Fibroblast of lung (primary cell): Measurements from ENCODE around the gene FAM181A. TPM values are rescaled to one million over a fixed set of nuclear protein-coding genes. Genes with fewer than 3 reads are reported as not detected.

Experiments used
- DNase-seq, 2 donors: peaks; one replicate each; pipeline versions ENCODE4 v3.0.0 to v3.0.0-alpha.2; 2010; ENCODE audit warnings: low read depth in 2 of 2
- H2AFZ ChIP-seq: 2 replicates; pipeline ENCODE4 v1.5.1; 2012; ENCODE audit warnings: low read length, control low read depth, inconsistent platforms
- H3K27ac ChIP-seq: 2 replicates; pipeline ENCODE4 v1.5.1; 2011; ENCODE audit warnings: low read length, control low read depth; ENCODE audit not compliant: insufficient read depth
- H3K27me3 ChIP-seq: 2 replicates; pipeline ENCODE4 v1.5.1; 2011; ENCODE audit warnings: mild to moderate bottlenecking, low read length; ENCODE audit not compliant: control insufficient read depth, insufficient read depth
- H3K36me3 ChIP-seq: 2 replicates; pipeline ENCODE4 v1.5.1; 2011; ENCODE audit warnings: low read length; ENCODE audit not compliant: control insufficient read depth, insufficient read depth
- H3K4me1 ChIP-seq: 2 replicates; pipeline ENCODE4 v1.5.1; 2011; ENCODE audit warnings: low read length; ENCODE audit not compliant: control insufficient read depth, insufficient read depth; ENCODE audit errors: extremely low read depth
- H3K4me2 ChIP-seq: 2 replicates; pipeline ENCODE4 v1.5.1; 2011; ENCODE audit warnings: low read length, control low read depth; ENCODE audit not compliant: insufficient read depth; ENCODE audit errors: extremely low read depth
- H3K4me3 ChIP-seq, 4 experiments: fragments of 200-600 bp in 1 of 4; sonication (generic) in 1 of 4; replicated peaks in 1 of 4; 2 replicates each; pipeline ENCODE4 v1.5.1; 2011 to 2016; ENCODE audit warnings: low read length in 4 of 4, low read depth in 3 of 4, mild to moderate bottlenecking in 3 of 4, control low read depth in 2 of 4, inconsistent platforms in 1 of 4, mixed read lengths in 1 of 4; ENCODE audit not compliant: insufficient read depth in 1 of 4; ENCODE audit errors: control extremely low read depth in 1 of 4
- H3K79me2 ChIP-seq: 2 replicates; pipeline ENCODE4 v1.5.1; 2012; ENCODE audit warnings: mild to moderate bottlenecking, low read length, inconsistent platforms; ENCODE audit not compliant: control insufficient read depth, insufficient read depth
- H3K9ac ChIP-seq: 2 replicates; pipeline ENCODE4 v1.5.1; 2011; ENCODE audit warnings: mild to moderate bottlenecking, low read length, control low read depth; ENCODE audit not compliant: insufficient read depth
- H3K9me3 ChIP-seq: 2 replicates; pipeline ENCODE4 v1.5.1; 2012; ENCODE audit warnings: low read depth, low read length; ENCODE audit not compliant: control insufficient read depth, insufficient read depth
- H4K20me1 ChIP-seq: 2 replicates; pipeline ENCODE4 v1.5.1; 2011; ENCODE audit warnings: low read length; ENCODE audit not compliant: control insufficient read depth, insufficient read depth; ENCODE audit errors: extremely low read depth
- CTCF ChIP-seq, 2 donors: IDR thresholded peaks in 1 of 2; conservative IDR thresholded peaks in 1 of 2; 1 replicate in 1 of 2; 2 replicates in 1 of 2; pipeline ENCODE4 v1.5.1; 2011 to 2012; ENCODE audit warnings: low read length in 2 of 2, control low read depth in 1 of 2, inconsistent platforms in 1 of 2, low read depth in 1 of 2, mild to moderate bottlenecking in 1 of 2
- EZH2 ChIP-seq: IDR thresholded peaks from 2 replicates; pipeline ENCODE4 v1.5.1; 2012; ENCODE audit warnings: low read length, control low read depth, mild to moderate bottlenecking; ENCODE audit errors: missing control alignments
- polyA plus RNA-seq, 2 donors: library from polyadenylated mRNA; depleted of rRNA in 1 of 2; stranded (reverse) in 1 of 2; unstranded in 1 of 2; fragments of >200 nt; gene quantifications; 2 replicates each; pipeline ENCODE4 v1.2.1, GENCODE V29; 2011 to 2012; ENCODE audit warnings: missing spikeins in 1 of 2
- total RNA-seq: library from RNA; depleted of rRNA; stranded (reverse); fragments of >200 nt; gene quantifications from 2 replicates; pipeline ENCODE4 v1.2.1, GENCODE V29; 2014

Gene FAM181A
- total and polyA plus RNA-seq, 2 donors (not counting 1 experiment from before 2014, with no cell fraction given): not detected

- no peak overlapping the region for H3K4me2 ChIP-seq
These were observed 47.7 kb downstream of the FAM181A start for GRCh38 chr14:93974833-93975232.

GRCh38 chr14:93975791-93976476 is 48.8 kb downstream of the FAM181A start:
- no peaks in the 10 kb centered on the region for H3K9me3 ChIP-seq
- H3K4me2 ChIP-seq: peak overlapping the region; percentile 46
- H3K36me3 ChIP-seq: no peaks in the 10 kb centered on the region
- H2AFZ ChIP-seq: no peak overlapping the region
- H3K79me2 ChIP-seq: no peaks in the 10 kb centered on the region
- no peaks in the 10 kb centered on the region for H3K27me3 ChIP-seq
- TF ChIP-seq EZH2 (no peak), CTCF (conservative IDR thresholded peaks at IDR 0.05 in 1 of 2, IDR thresholded peaks at IDR 0.05 in 1 of 2; ENCODE audit: low read depth in 1 of 2, low read length in 2 of 2) (no peak)
- H3K4me1 ChIP-seq: no peaks in the 10 kb centered on the region
- peak overlapping the region in 1 of 4 experiments; percentile 38 for H3K4me3 ChIP-seq
- no peak overlapping the region for H3K9ac ChIP-seq
- H4K20me1 ChIP-seq: no peaks in the 10 kb centered on the region
- no peak overlapping the region for H3K27ac ChIP-seq
- no peak for DNase-seq

More at GRCh38 chr14:93974833-93975232, 47.7 kb downstream of the FAM181A start:
- H3K9ac ChIP-seq: no peak overlapping the region
- no peaks in the 10 kb centered on the region for H3K27me3 ChIP-seq
- no peak for DNase-seq
- H3K27ac ChIP-seq: no peak overlapping the region
- no peaks in the 10 kb centered on the region for H4K20me1 ChIP-seq
- no peaks in the 10 kb centered on the region for H3K9me3 ChIP-seq
- no peaks in the 10 kb centered on the region for H3K79me2 ChIP-seq
- no peaks in the 10 kb centered on the region for H3K4me1 ChIP-seq
- H3K4me3 ChIP-seq: no peak overlapping the region
- TF ChIP-seq EZH2: no peak
- TF ChIP-seq CTCF (conservative IDR thresholded peaks at IDR 0.05 in 1 of 2, IDR thresholded peaks at IDR 0.05 in 1 of 2; ENCODE audit: low read depth in 1 of 2, low read length in 2 of 2): no peak
- H2AFZ ChIP-seq: no peak overlapping the region
- no peaks in the 10 kb centered on the region for H3K36me3 ChIP-seq

- peak within 1 kb of the TSS; percentile 6 for H2AFZ ChIP-seq
- H3K4me3 ChIP-seq: peak within 1 kb of the TSS in 1 of 4 experiments; percentile 38
- no peak within 1 kb of the TSS for H3K9ac ChIP-seq
- no peaks in the 10 kb centered on the region for H3K79me2 ChIP-seq
- peak within 1 kb of the TSS; percentile 46 for H3K4me2 ChIP-seq
- no peaks in the 10 kb centered on the region for H3K36me3 ChIP-seq
- peak in 1 of 2 donors; percentile 11 for DNase-seq
- H3K9me3 ChIP-seq: no peaks in the 10 kb centered on the region
- no peaks in the 10 kb centered on the region for H3K4me1 ChIP-seq
- TF ChIP-seq EZH2: no peak
- TF ChIP-seq CTCF (conservative IDR thresholded peaks at IDR 0.05 in 1 of 2, IDR thresholded peaks at IDR 0.05 in 1 of 2; ENCODE audit: low read depth in 1 of 2, low read length in 2 of 2): no peak
- no peaks in the 10 kb centered on the region for H3K27me3 ChIP-seq
- H4K20me1 ChIP-seq: no peaks in the 10 kb centered on the region
- H3K27ac ChIP-seq: no peak within 1 kb of the TSS
These were observed 49.4 kb downstream of the FAM181A start, which contains the start of gene ASB2 for GRCh38 chr14:93976477-93977057. Gene ASB2, minus strand, starts transcription at chr14:93976570. Its CDS starts 12,031 bp downstream, at chr14:93964539.
